Mammary epithelial cell (primary cell): ENCODE measurements around the gene MORN1.

Source experiments
- CTCF ChIP-seq, 2 donors: IDR thresholded peaks in 1 of 2; conservative IDR thresholded peaks in 1 of 2; 2 replicates each; pipeline ENCODE4 v1.5.1; 2011 to 2012; ENCODE audit warnings: inconsistent platforms in 2 of 2, low read length in 2 of 2, mild to moderate bottlenecking in 2 of 2, control low read depth in 1 of 2, low read depth in 1 of 2; ENCODE audit not compliant: insufficient read depth in 1 of 2; ENCODE audit errors: extremely low read depth in 1 of 2
- EZH2 ChIP-seq: IDR thresholded peaks from 2 replicates; pipeline ENCODE4 v1.6.1; 2012; ENCODE audit warnings: low read length, inconsistent platforms, borderline replicate concordance

GRCh38 chr1:2276803-2277580 lies 114.4 kb downstream of the MORN1 start:
- TF ChIP-seq CTCF (conservative IDR thresholded peaks at IDR 0.05 in 1 of 2, IDR thresholded peaks at IDR 0.05 in 1 of 2; ENCODE audit: extremely low read depth in 1 of 2, insufficient read depth in 1 of 2, low read depth in 1 of 2, low read length in 2 of 2) (no peak), EZH2 (no peak)
